Keratinocyte (primary cell): ENCODE data around the gene CCDC85B. TPM values are rescaled to one million over a fixed set of nuclear protein-coding genes. Genes with fewer than 3 reads are reported as not detected.

Source experiments
- DNase-seq: peaks from one replicate; pipeline ENCODE4 v3.0.0-alpha.2; 2011; ENCODE audit warnings: low read depth, missing footprints, low spot score
- FAIRE-seq: peaks from 2 replicates; lab custom pipeline; 2011; peaks lifted over from hg19 to GRCh38; lab: Jason Lieb, UNC
- H2AFZ ChIP-seq: 2 replicates; pipeline ENCODE4 v1.6.0; 2012; ENCODE audit warnings: low read length, control low read depth, inconsistent platforms; ENCODE audit not compliant: control insufficient read depth
- H3K27ac ChIP-seq: 2 replicates; pipeline ENCODE4 v1.5.1; 2011; ENCODE audit warnings: low read length; ENCODE audit not compliant: control insufficient read depth, insufficient read depth
- H3K27me3 ChIP-seq: 3 replicates; pipeline ENCODE4 v1.6.0; 2011; ENCODE audit warnings: low read length; ENCODE audit not compliant: control insufficient read depth, insufficient read depth; ENCODE audit errors: extremely low read depth
- H3K36me3 ChIP-seq, 2 experiments: 2 replicates in 1 of 2; 3 replicates in 1 of 2; pipeline ENCODE4 v1.5.1; 2011; ENCODE audit warnings: low read length in 2 of 2, mild to moderate bottlenecking in 1 of 2; ENCODE audit not compliant: control insufficient read depth in 2 of 2, insufficient read depth in 2 of 2; ENCODE audit errors: extremely low read depth in 1 of 2
- H3K4me1 ChIP-seq: 3 replicates; pipeline ENCODE4 v1.5.1; 2011; ENCODE audit warnings: low read length; ENCODE audit not compliant: control insufficient read depth, insufficient read depth; ENCODE audit errors: extremely low read depth
- H3K4me2 ChIP-seq: 3 replicates; pipeline ENCODE4 v1.6.0; 2011; ENCODE audit warnings: low read depth, low read length; ENCODE audit not compliant: control insufficient read depth, insufficient read depth; ENCODE audit errors: extremely low read depth
- H3K4me3 ChIP-seq, 3 experiments: fragments of 200-600 bp in 1 of 3; sonication (generic) in 1 of 3; 2 replicates in 2 of 3; 3 replicates in 1 of 3; pipeline ENCODE4 v1.5.1; 2011 to 2016; ENCODE audit warnings: low read length in 3 of 3, mild to moderate bottlenecking in 3 of 3, control low read depth in 2 of 3, inconsistent platforms in 1 of 3, low read depth in 1 of 3, mixed read lengths in 1 of 3, mixed run types in 1 of 3, moderate library complexity in 1 of 3; ENCODE audit not compliant: control insufficient read depth in 2 of 3, insufficient read depth in 2 of 3; ENCODE audit errors: extremely low read depth in 1 of 3
- H3K79me2 ChIP-seq: 2 replicates; pipeline ENCODE4 v1.6.0; 2012; ENCODE audit warnings: low read length; ENCODE audit not compliant: control insufficient read depth, insufficient read depth
- H3K9ac ChIP-seq: 3 replicates; pipeline ENCODE4 v1.6.0; 2011; ENCODE audit warnings: low read length; ENCODE audit not compliant: control insufficient read depth, insufficient read depth; ENCODE audit errors: extremely low read depth
- H3K9me1 ChIP-seq: 3 replicates; pipeline ENCODE4 v1.6.0; 2011; ENCODE audit warnings: low read length; ENCODE audit not compliant: control insufficient read depth, insufficient read depth; ENCODE audit errors: extremely low read depth
- H3K9me3 ChIP-seq: 2 replicates; pipeline ENCODE4 v1.5.1; 2012; ENCODE audit warnings: low read depth, low read length; ENCODE audit not compliant: control insufficient read depth
- H4K20me1 ChIP-seq: 3 replicates; pipeline ENCODE4 v1.6.0; 2011; ENCODE audit warnings: low read length; ENCODE audit not compliant: control insufficient read depth, insufficient read depth; ENCODE audit errors: extremely low read depth
- CTCF ChIP-seq, 3 experiments: IDR thresholded peaks in 1 of 3; conservative IDR thresholded peaks in 1 of 3; optimal IDR thresholded peaks in 1 of 3; 2 replicates in 2 of 3; 3 replicates in 1 of 3; pipeline versions ENCODE3 to v1.5.1; 2011; ENCODE audit warnings: low read length in 3 of 3, mild to moderate bottlenecking in 3 of 3, moderate library complexity in 2 of 3, control low read depth in 1 of 3, inconsistent platforms in 1 of 3; ENCODE audit not compliant: insufficient read depth in 2 of 3; ENCODE audit errors: extremely low read depth in 1 of 3
- EZH2 ChIP-seq: IDR thresholded peaks from one replicate; pipeline ENCODE4 v1.6.1; 2012; ENCODE audit warnings: inconsistent platforms, mild to moderate bottlenecking, low read length, moderate library complexity
- dilution Hi-C: fragments of 300-500 bp; cut with MboI; formaldehyde crosslinking; loops from one replicate; pipeline ENCODE4 v1.7.0; 2020; ENCODE audit warnings: low sequenced_read_pairs; ENCODE audit not compliant: extremely low pct_ligation_motif_present
- polyA plus RNA-seq, 5 experiments: library from polyadenylated mRNA; depleted of rRNA in 3 of 5; stranded (reverse) in 3 of 5; stranded (forward) in 1 of 5; unstranded in 1 of 5; fragments of >200 nt; gene quantifications; 1 replicate in 1 of 5; 2 replicates in 3 of 5; 3 replicates in 1 of 5; pipeline versions ENCODE4 v1.2.1 to v1.2.3, GENCODE V29; 2011 to 2012; ENCODE audit warnings: missing spikeins in 2 of 5, low read depth in 1 of 5, low replicate concordance in 1 of 5

Gene CCDC85B
- polyA plus RNA-seq, 1 donor (not counting 4 experiments of a cell fraction or from before 2014, with no cell fraction given) = 4.1 TPM

- H3K4me3 ChIP-seq = peak overlapping the region; percentile 94 to 99 (median 97)
- dilution Hi-C loops = no loop called here
- peak overlapping the region; percentile 100 for H3K4me2 ChIP-seq
- peaks cover 24 to 53% of the 10 kb centered on the region in 2 experiments for H3K36me3 ChIP-seq
- no peaks in the 10 kb centered on the region for H3K9me3 ChIP-seq
- peaks cover 44% of the 10 kb centered on the region for H4K20me1 ChIP-seq
- peak overlapping the region; percentile 99 for H3K9ac ChIP-seq
- TF ChIP-seq CTCF (optimal IDR thresholded peaks at IDR 0.05 in 1 of 3, IDR thresholded peaks at IDR 0.05 in 1 of 3, conservative IDR thresholded peaks at IDR 0.05 in 1 of 3; ENCODE audit: extremely low read depth in 1 of 3, insufficient read depth in 2 of 3, low read length in 3 of 3) (no peak), EZH2 (no peak)
- H3K27ac ChIP-seq = peak overlapping the region; percentile 98
- H3K79me2 ChIP-seq = peaks cover 77% of the 10 kb centered on the region
- peaks cover 2% of the 10 kb centered on the region for H3K9me1 ChIP-seq
- DNase-seq = no peak
- H3K27me3 ChIP-seq = no peaks in the 10 kb centered on the region
- no peak for FAIRE-seq
- peaks cover 68% of the 10 kb centered on the region for H3K4me1 ChIP-seq
- H2AFZ ChIP-seq = no peak overlapping the region
These were observed 6.6 kb downstream of the CCDC85B start for GRCh38 chr11:65897020-65897471.

DNA sequence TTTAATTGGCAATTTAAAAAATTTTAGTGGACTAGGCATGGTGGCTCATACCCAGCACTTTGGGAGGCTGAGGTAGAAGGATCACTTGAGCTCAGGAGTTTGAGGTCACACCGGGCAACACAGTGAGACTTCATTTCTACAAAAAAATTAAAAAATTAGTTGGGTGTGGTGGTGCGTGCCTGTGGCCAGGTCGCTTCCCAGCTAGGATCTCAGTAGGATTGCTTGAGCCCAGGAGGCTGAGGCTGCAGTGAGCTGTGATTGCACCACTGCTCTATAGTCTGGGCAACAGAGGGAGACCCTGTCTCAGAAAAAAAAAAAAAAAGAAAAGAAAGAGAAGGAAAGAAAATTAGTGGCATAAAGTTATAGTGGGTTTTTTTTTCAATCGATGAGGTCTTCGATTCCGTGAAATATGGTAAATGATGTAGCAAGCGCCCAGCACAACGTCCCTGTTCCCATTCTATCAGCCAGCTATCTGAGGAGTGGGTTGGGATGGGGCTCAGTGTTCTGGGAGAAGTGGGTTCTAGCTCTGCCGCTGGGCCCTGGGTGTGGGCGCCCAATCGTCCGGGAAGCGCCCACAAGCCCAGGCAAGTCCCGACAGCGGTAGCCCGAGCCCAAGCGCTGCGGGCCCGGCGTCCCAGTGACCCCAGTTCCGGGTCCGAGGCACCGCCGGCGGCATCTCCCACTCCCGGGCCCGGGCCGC lies 8.3 kb downstream of the CCDC85B start:
- Histone ChIP-seq H3K79me2 (peaks cover 67% of the 10 kb centered on the region), H3K27me3 (no peaks in the 10 kb centered on the region), H3K9ac (peak overlapping the region; percentile 99), H3K36me3 (peaks cover 21 to 39% of the 10 kb centered on the region in 2 experiments), H2AFZ (no peak overlapping the region), H3K9me1 (peaks cover 2% of the 10 kb centered on the region), H3K9me3 (no peaks in the 10 kb centered on the region), H3K27ac (peak overlapping the region; percentile 98), H3K4me1 (peaks cover 71% of the 10 kb centered on the region), H4K20me1 (peaks cover 33% of the 10 kb centered on the region), H3K4me2 (peak overlapping the region; percentile 100), H3K4me3 (peak overlapping the region; percentile 94 to 99 (median 97))
- FAIRE-seq (no peak), DNase-seq (no peak)
- TF ChIP-seq EZH2 = no peak
- TF ChIP-seq CTCF (optimal IDR thresholded peaks at IDR 0.05 in 1 of 3, IDR thresholded peaks at IDR 0.05 in 1 of 3, conservative IDR thresholded peaks at IDR 0.05 in 1 of 3; ENCODE audit: extremely low read depth in 1 of 3, insufficient read depth in 2 of 3, low read length in 3 of 3) = no peak
- dilution Hi-C loops = no loop called here
